Measurements from ENCODE around the gene CTNNA3. TPM values are rescaled to one million over a fixed set of nuclear protein-coding genes. Genes with fewer than 3 reads are reported as not detected.

Gene CTNNA3
- not detected in 2 replicates for total RNA-seq (2022)
- Bru-seq, nascent RNA = percentile 3 among the genes with signal in this experiment
- BruChase-seq, experiment 1, labeled RNA remaining after a 6-hour chase = percentile 3 among the genes with signal in this experiment
- percentile 3 among the genes with signal in this experiment for BruChase-seq, experiment 2, labeled RNA remaining after a 2-hour chase
- long read RNA-seq = 0 reads

GRCh38 chr10:67696029-67696428, at the start of gene CTNNA3:
TSS of gene CTNNA3 (minus strand) at chr10:67696195.
- CTCF ChIA-PET = interaction anchor here (1.4 to 2.6 kb wide), 3 partner anchors 11 to 84 kb away, joined by 3 to 9 read pairs (median 6); no protein-coding TSS in a partner anchor
- H3K4me3 Mint-ChIP-seq (ENCODE audit: low read depth, unreplicated experiment) = no peak within 1 kb of the TSS
- no peaks in the 10 kb centered on the region for H3K4me1 Mint-ChIP-seq (ENCODE audit: low read depth, unreplicated experiment)
- BruUV-seq (replicated peaks) = no TSS peak
- no peak for TF ChIP-seq CTCF (IDR thresholded peaks at IDR 0.05; ENCODE audit: unreplicated experiment)
- no peaks in the 10 kb centered on the region for H3K36me3 Mint-ChIP-seq (ENCODE audit: insufficient read depth, unreplicated experiment)
- no peak for DNase-seq
- intact Hi-C loops (cut with micrococcal nuclease; ENCODE audit: unreplicated experiment) = loop anchor here (10.0 kb wide), 1 partner anchor 509 kb away; no protein-coding TSS in a partner anchor
- no peaks in the 10 kb centered on the region for H3K9me3 Mint-ChIP-seq (ENCODE audit: low read depth, unreplicated experiment)
- H3K27me3 Mint-ChIP-seq (ENCODE audit: unreplicated experiment) = peaks cover 50% of the 10 kb centered on the region
- H3K27ac Mint-ChIP-seq (ENCODE audit: unreplicated experiment) = no peak within 1 kb of the TSS

- TF ChIP-seq CTCF (IDR thresholded peaks at IDR 0.05; ENCODE audit: unreplicated experiment) = no peak
- no TSS peak for BruUV-seq (replicated peaks)
- Mint-ChIP-seq H3K27ac (ENCODE audit: unreplicated experiment) (no peak overlapping the region), H3K9me3 (ENCODE audit: low read depth, unreplicated experiment) (peaks cover 2% of the 10 kb centered on the region), H3K4me1 (ENCODE audit: low read depth, unreplicated experiment) (no peaks in the 10 kb centered on the region), H3K36me3 (ENCODE audit: insufficient read depth, unreplicated experiment) (no peaks in the 10 kb centered on the region), H3K4me3 (ENCODE audit: low read depth, unreplicated experiment) (no peak overlapping the region), H3K27me3 (ENCODE audit: unreplicated experiment) (peaks cover 18% of the 10 kb centered on the region)
- no peak for DNase-seq
- intact Hi-C loops (cut with micrococcal nuclease; ENCODE audit: unreplicated experiment) = no loop called here
- CTCF ChIA-PET = no interaction called here
Observed at GRCh38 chr10:67735430-67735829, 39.4 kb upstream of the CTNNA3 start.

- Mint-ChIP-seq H3K27me3 (ENCODE audit: unreplicated experiment) (peaks cover 15% of the 10 kb centered on the region), H3K4me1 (ENCODE audit: low read depth, unreplicated experiment) (no peaks in the 10 kb centered on the region), H3K36me3 (ENCODE audit: insufficient read depth, unreplicated experiment) (no peaks in the 10 kb centered on the region), H3K4me3 (ENCODE audit: low read depth, unreplicated experiment) (no peak overlapping the region), H3K27ac (ENCODE audit: unreplicated experiment) (no peak overlapping the region), H3K9me3 (ENCODE audit: low read depth, unreplicated experiment) (peaks cover under 1% of the 10 kb centered on the region)
- no peak for DNase-seq
- BruUV-seq (replicated peaks) = no TSS peak
- CTCF ChIA-PET = interaction anchor here (0.6 kb wide), 1 partner anchor 751 kb away, joined by 3 read pairs; no protein-coding TSS in a partner anchor
- no peak for TF ChIP-seq CTCF (IDR thresholded peaks at IDR 0.05; ENCODE audit: unreplicated experiment)
- intact Hi-C loops (cut with micrococcal nuclease; ENCODE audit: unreplicated experiment) = no loop called here
Observed at GRCh38 chr10:67733511-67733910, 37.5 kb upstream of the CTNNA3 start.

GRCh38 chr10:67725567-67725966, 29.6 kb upstream of the CTNNA3 start:
- H3K27me3 Mint-ChIP-seq (ENCODE audit: unreplicated experiment) = peaks cover 21% of the 10 kb centered on the region
- no peak overlapping the region for H3K27ac Mint-ChIP-seq (ENCODE audit: unreplicated experiment)
- no peaks in the 10 kb centered on the region for H3K4me1 Mint-ChIP-seq (ENCODE audit: low read depth, unreplicated experiment)
- intact Hi-C loops (cut with micrococcal nuclease; ENCODE audit: unreplicated experiment) = no loop called here
- no peak for DNase-seq
- CTCF ChIA-PET = no interaction called here
- TF ChIP-seq CTCF (IDR thresholded peaks at IDR 0.05; ENCODE audit: unreplicated experiment) = no peak
- H3K4me3 Mint-ChIP-seq (ENCODE audit: low read depth, unreplicated experiment) = no peak overlapping the region
- BruUV-seq (replicated peaks) = no TSS peak
- H3K36me3 Mint-ChIP-seq (ENCODE audit: insufficient read depth, unreplicated experiment) = no peaks in the 10 kb centered on the region
- H3K9me3 Mint-ChIP-seq (ENCODE audit: low read depth, unreplicated experiment) = no peaks in the 10 kb centered on the region
